OCI-LY3 (cell line): Measurements from ENCODE around the gene ZC3H12C.

Experiments used
- CTCF ChIP-seq: fragments of 200-600, 300-600 bp; sonication (generic); IDR thresholded peaks from 2 replicates; pipeline ENCODE4 v1.5.1; 2014; ENCODE audit warnings: antibody characterized with exemption, low read length, low read depth
- EZH2phosphoT487 ChIP-seq: fragments of 200-600 bp; shearing (Covaris generic); IDR thresholded peaks from 2 replicates; pipeline ENCODE4 v1.6.1; 2018; ENCODE audit warnings: antibody characterized with exemption, mixed run types, low read depth

GRCh38 chr11:110153474-110153873, 60.3 kb downstream of the ZC3H12C start:
- TF ChIP-seq CTCF (no peak), EZH2phosphoT487 (no peak)
